SH-SY5Y (cell line): ENCODE results near the gene FUT9.

ENCODE experiments used
- GATA2 ChIP-seq: IDR thresholded peaks from 2 replicates; pipeline ENCODE4 v1.6.1; 2011; ENCODE audit warnings: mild to moderate bottlenecking, low read depth, low read length
- GATA3 ChIP-seq: IDR thresholded peaks from 2 replicates; pipeline ENCODE4 v1.6.1; 2011; ENCODE audit warnings: low read depth, mild to moderate bottlenecking, low read length, moderate library complexity

- TF ChIP-seq GATA2 (no peak), GATA3 (no peak)
Measured at GRCh38 chr6:96002576-96002910, 13.2 kb upstream of the FUT9 start.
